ENCODE data around the gene USP15.

USP15 gene

DNA sequence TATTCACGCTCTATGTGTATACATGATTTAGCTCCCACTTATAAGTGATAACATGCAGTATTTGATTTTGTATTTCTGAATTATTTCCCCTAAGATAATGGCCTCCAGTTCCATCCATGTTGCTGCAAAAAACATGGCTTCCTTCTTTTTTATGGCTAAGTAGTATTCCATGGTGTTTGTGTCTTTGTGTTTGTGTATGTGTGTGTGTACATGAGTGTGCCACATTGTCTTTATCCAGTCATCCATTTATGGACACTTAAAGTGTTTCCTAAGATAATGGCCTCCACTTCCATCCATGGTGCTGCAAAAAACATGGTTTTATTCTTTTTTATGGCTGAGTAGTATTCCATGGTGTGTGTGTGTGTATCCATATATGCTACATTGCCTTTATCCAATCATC is 25.1 kb downstream of the USP15 start:
- DNase-seq: no peak

GRCh38 chr12:62288328-62288727 is 28.1 kb downstream of the USP15 start:
- DNase-seq: no peak

DNA sequence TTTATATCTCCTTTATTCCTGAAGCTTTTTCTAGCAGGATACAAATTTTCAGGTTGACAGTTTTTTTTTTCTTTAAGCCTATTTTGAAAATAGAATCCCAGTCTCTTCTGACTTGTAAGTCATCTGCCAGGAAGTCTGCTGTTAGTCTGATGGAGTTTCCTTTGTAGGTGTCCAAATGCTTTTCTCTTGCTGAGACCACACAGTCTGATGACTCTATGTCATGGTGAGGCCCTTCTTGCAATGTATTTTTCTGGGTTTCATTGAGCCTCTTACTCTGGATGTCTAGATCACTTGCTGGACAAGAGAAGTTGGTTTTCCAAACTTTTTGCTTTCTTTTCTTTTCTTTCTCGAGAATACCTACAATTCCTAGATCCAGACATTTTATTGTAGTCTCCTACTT is 30.6 kb downstream of the USP15 start:
- DNase-seq: no peak

- DNase-seq: peak; percentile 20
These were observed 31.9 kb downstream of the USP15 start for GRCh38 chr12:62291864-62292760.

DNA sequence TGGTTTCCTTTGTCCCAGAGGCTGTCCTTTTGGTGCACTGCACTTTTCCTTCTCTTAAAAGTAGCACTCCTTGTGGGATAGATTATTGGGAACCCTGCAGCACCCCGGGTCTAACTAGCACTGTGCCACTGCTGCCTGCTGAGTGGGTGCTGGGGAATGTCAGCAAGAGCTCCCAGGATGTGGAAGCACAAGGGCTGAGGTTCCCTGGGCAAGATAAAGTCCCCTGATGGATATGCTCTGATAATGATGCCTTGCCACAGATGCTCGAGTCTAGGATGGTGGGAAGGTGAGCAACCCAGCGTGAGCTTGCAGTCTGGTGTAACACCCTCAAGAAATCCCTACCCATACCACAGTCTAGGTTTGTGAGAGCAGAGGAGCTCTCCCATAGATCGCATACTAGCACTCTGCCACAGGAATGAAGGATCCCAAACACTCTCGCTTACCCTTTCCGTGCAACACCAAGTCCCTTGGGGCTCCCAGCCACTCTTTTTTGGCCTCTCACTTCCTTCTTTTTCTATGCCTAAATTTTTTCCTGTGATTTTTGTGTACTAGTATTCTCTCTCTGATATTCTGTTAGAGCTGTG is 32.6 kb downstream of the USP15 start:
- no peak for DNase-seq

DNA sequence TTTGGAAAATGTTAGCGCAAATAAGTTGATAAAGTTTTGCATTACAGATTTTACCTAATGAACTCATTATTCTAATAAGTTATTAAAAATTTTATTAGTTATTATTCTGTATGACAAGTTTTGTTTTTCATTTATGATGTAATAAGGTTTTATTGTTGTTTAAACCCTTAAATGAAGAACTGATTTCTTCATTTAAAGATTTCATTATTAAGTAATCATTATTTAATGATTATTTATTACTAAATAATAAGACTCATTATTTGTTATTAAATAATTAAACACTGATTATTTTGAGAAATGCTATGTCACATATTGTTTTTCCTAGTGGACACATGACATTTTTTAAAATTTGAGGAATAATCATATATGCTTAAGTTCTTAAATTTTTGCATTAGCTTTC is 34.2 kb downstream of the USP15 start:
- DNase-seq: no peak

DNA sequence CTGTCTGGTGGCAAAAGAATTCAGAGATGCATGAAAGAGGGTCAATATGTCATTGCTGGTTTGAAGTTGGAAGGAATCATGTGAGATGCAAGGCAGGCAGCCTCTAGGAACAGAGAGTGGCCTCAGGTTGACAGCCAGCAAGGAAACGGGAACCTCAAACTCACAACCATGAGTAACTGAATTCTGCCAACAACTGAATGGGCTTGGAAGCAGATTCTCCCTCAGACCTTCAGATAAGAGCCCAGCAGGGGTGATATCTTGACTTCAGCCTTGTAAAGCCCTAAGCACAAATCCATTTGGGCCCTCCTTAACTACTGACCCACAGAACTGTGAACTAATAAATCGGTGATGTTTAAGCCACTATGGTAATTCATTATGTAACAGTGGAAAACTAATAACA is 35.8 kb downstream of the USP15 start:
- no peak for DNase-seq

GRCh38 chr12:62297321-62297720 is 37.1 kb downstream of the USP15 start:
- no peak for DNase-seq

DNA sequence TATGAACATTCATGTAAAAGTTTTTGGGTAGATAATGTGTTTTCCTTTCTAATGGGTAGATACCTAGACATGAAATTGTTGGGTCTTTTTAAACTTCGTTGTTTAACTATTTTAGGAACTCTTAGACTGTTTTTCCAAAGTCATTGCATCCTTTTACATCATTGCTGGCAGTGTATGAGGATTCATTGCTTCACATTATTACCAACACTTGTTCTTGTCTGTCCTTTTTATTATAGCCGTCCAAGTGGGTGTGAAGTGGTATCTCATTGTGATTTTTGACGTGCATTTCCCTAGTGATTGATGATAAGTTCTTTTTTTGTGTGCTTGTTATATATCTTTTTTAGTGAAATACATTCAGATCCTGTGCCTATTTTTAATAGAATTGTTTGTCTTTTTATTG is 39.4 kb downstream of the USP15 start:
- DNase-seq: no peak

DNA sequence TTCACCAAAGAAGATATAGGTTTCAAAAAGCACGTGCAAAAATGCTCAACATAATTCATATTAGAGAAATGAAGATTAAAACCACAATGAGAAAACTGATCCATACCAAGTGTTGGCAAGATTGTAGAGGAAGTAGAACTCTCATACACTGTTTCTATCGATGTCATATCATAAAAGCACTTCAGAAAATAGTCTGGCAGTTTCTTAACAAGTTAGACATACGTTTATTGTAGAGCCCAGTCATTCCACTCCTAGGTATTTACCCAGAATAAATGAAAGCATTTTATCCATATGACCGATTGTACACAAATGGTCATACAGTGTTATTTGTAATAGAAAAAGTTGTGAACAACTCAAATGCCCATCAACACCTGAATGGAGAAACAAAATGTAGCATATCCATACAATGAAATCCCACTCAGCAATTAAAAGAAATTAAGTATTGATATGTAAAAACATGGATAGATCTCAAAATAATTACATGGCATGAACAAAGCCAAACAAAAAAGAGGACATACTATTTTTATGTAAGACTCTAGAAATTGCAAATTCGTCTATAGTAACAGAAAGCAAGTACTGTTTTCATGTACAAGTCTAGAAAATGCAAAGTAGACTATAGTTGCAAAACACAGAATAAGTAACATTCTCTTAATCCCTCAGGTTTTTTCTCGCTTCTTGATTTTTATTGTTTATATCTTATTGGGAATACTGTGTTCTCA is 41.0 kb downstream of the USP15 start:
- no peak for DNase-seq

DNA sequence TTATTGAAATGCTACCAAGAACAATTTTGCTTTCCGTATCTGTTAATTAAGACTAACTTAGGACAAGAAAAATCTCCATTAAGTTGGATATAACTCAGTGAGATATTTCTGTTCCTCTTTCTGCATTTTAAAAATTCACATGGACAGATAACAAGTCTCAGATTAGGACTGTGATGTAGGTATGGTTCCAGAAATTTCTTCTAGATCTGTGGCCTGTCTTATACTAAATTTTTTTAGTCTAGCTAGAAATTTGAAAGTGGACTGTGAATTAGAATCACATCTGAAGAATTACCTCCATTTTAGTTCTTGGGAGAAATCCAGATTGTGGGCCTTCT is 41.6 kb downstream of the USP15 start:
- no peak for DNase-seq

DNA sequence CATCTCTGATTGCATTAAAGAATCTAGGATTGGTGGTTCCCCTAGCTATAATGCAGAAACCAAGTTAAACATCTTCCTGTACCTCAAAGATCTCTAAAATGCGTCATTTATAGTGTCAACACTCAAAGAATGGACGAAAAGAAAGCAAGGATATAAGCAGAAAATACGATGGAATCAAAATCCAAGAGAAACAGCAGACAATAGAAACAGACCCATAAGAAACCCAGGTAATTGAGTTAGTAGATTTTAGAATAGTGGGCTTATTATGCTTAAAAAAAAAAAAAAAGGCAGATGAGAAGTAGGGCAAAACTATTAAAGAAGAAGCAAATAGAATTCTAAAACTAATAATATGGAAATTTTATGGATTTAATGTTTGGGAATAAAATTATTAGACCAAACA is 44.4 kb downstream of the USP15 start:
- no peak for DNase-seq

DNA sequence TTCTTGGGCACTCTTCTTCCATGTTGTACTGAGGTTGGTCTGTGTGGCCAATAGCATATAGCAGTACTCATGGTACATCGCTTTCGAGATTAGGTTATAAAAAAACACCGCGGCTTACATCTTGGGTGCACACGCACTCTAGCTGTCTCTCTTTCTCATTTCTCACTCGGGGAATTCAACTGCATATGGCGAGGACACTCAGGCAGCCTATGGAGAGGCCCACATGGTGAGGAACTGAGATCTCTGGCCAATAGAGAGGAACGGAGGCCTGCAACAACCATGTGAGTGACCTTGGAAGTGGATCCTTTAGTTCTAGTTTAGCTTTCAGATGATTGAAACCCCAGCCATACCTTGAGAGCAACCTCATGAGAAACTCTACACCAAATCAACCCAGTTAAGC is 45.6 kb downstream of the USP15 start:
- DNase-seq: no peak

GRCh38 chr12:62306569-62307530 is 46.6 kb downstream of the USP15 start:
- no peak for DNase-seq

- DNase-seq: no peak
These were observed 48.0 kb downstream of the USP15 start for GRCh38 chr12:62308201-62308600.

DNA sequence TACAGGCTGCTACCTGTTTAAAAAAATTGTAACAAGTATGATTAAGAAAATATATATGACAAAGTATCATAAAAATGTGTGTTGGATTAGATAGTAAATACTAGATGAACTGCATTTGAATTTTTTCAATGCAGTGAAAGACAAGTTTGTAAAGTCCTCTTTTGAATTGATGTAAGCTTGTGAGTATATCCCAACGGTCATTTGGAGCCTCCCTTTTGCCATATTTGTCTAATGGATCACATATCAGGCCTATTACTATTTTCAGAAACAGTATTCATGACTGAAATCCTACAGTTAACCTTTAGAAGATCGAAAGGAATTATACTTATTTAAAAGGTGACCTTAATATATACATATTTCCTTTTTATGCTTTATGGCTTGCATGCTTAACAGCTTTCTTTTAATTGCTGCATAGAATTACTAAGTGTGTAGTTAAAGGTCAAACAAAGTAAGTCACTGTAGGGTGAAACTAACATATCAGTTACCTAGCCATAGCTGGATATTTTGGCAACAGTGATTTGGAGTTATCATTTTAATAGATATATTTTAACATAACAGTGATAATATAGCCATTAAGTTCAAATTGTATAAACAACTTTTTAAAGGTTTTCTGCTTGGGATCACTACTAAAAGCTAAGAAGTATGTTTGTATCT is 53.6 kb downstream of the USP15 start:
- DNase-seq: no peak

GRCh38 chr12:62317017-62317416 is 56.8 kb downstream of the USP15 start:
- DNase-seq: no peak

DNA sequence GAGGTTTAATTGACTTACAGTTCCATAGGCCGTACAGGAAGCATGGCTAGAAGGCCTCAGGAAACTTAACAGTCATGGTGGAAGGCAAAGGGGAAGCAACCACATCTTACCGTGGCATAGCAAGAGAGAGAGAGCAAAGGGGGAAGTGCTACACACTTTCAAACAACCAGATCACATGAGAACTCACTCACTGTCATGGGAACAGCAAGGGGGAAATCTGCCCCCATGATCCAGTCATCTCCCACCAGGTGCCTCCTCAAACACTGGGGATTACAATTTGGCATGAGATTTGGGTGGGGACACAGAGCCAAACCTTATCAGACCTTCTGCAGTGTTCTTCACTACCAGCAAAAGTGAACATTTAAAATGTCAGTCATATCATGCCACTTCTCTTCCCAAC is 58.9 kb downstream of the USP15 start:
- no peak for DNase-seq

GRCh38 chr12:62320054-62320453 is 59.9 kb downstream of the USP15 start:
- DNase-seq: no peak

- DNase-seq: no peak
These were observed 63.2 kb downstream of the USP15 start for GRCh38 chr12:62323386-62323785.

GRCh38 chr12:62328296-62328921 is 68.2 kb downstream of the USP15 start:
- no peak for DNase-seq

DNA sequence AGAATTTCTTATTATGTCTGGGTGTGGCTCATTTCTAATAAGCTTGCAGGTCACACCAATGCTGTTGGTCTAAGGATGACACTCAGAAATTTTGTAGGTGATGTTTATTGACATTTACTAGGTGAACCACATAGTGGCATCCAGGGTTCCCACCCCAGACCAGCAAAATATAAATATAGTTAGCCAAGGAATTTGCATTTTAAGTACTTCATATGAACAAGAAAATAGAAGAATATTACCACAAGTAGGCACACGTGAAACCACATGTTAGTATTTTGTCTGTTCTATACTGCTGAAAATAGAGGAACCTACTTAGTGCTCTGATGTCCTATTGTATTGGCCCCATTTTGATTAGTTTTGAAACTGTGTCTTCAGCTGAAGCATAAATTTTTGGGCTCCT is 71.1 kb downstream of the USP15 start:
- DNase-seq: no peak

All from femur (tissue), 1 donor.